ENCODE data around the gene SNTA1. TPM values are rescaled to one million over a fixed set of nuclear protein-coding genes. Genes with fewer than 3 reads are reported as not detected.

The SNTA1 gene
- total and polyA plus RNA-seq, 2 of the 13 experiments (the other 11 are each of a cell fraction or from before 2014, with no cell fraction given), result 16.4 to 18.3 TPM

DNA sequence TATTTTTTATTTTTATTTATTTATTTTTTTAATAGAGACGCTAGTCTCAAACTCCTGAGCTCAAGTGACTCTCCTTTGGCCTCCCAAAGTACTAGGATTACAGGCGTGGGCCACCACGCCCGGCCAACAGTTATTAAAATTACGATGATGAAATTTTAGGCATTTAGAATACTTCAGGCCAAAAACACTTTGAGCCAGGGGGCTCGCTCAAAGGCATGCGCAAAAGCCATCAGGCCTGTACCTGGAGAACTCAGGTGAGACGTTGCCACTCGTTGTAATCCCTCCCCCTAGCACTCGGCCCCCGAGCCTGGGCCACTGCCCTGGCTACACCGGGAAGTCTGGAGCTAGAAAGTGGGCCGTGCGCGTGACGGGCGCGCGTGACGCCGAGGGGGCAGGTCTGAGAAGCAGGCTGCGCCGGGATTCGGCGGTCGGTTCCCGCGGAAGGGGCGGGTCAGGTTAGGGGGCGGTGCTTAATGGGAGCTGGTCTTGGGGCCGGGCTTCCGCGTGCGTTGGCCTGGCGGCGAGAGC, 46.0 kb upstream of the SNTA1 start (continued):
- peak; percentile 95 for TF ChIP-seq JARID2 (CRISPR knock-in tag; IDR thresholded peaks at IDR 0.05; ENCODE audit: insufficient replicate concordance)
- TF ChIP-seq DMAP1 (CRISPR knock-in tag; IDR thresholded peaks at IDR 0.05), result peak; percentile 85; the same call in 1 of the 2 replicates
- peak; percentile 87 for TF ChIP-seq XRCC5 (optimal IDR thresholded peaks at IDR 0.05; ENCODE audit: low read length)
- no peak for TF ChIP-seq RFX1 (IDR thresholded peaks at IDR 0.05)
- TF ChIP-seq, protein P1, sequence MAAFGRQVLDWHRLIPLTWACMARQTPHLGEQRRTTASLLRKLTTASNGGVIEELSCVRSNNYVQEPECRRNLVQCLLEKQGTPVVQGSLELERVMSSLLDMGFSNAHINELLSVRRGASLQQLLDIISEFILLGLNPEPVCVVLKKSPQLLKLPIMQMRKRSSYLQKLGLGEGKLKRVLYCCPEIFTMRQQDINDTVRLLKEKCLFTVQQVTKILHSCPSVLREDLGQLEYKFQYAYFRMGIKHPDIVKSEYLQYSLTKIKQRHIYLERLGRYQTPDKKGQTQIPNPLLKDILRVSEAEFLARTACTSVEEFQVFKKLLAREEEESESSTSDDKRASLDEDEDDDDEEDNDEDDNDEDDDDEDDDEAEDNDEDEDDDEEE (CRISPR knock-in tag; IDR thresholded peaks at IDR 0.05), result no peak; the same call in 1 of the 2 replicates
- no peak for TF ChIP-seq HINFP (CRISPR knock-in tag; IDR thresholded peaks at IDR 0.05; ENCODE audit: low read depth)
- TF ChIP-seq RAD51 (IDR thresholded peaks at IDR 0.05; ENCODE audit: borderline replicate concordance), result peak; percentile 34; the same call in 1 of the 2 replicates
- TF ChIP-seq ZNF225 (CRISPR knock-in tag; IDR thresholded peaks at IDR 0.05), result no peak
- peak; percentile 92 for TF ChIP-seq PITX1 (CRISPR knock-in tag; IDR thresholded peaks at IDR 0.05)
- TF ChIP-seq ZSCAN21 (CRISPR knock-in tag; IDR thresholded peaks at IDR 0.05; ENCODE audit: borderline replicate concordance), result peak; percentile 75; the same call in 1 of the 2 replicates
- peak; percentile 95 to 99 for TF ChIP-seq POLR2A (IDR thresholded peaks at IDR 0.05; ENCODE audit: insufficient read depth in 1 of 2, low read depth in 2 of 2, low read length in 2 of 2)
- TF ChIP-seq SIN3A (IDR thresholded peaks at IDR 0.05; ENCODE audit: borderline replicate concordance, low read depth, low read length), result peak; percentile 95
- no peak; the same call in 1 of the 2 replicates for TF ChIP-seq JUN (CRISPR knock-in tag; IDR thresholded peaks at IDR 0.05)
- peak; percentile 66; the same call in 1 of the 2 replicates for TF ChIP-seq MNT (IDR thresholded peaks at IDR 0.05)
- peak; percentile 81; the same call in 1 of the 2 replicates for TF ChIP-seq MAF1 (CRISPR knock-in tag; IDR thresholded peaks at IDR 0.05; ENCODE audit: borderline replicate concordance)
- peak; percentile 86; the same call in 1 of the 2 replicates for TF ChIP-seq NFKB2 (CRISPR knock-in tag; IDR thresholded peaks at IDR 0.05; ENCODE audit: borderline replicate concordance)
- TF ChIP-seq HIC2 (CRISPR knock-in tag; IDR thresholded peaks at IDR 0.05; ENCODE audit: low read depth), result no peak
- no peak for TF ChIP-seq ZBTB10 (CRISPR knock-in tag; IDR thresholded peaks at IDR 0.05; ENCODE audit: borderline replicate concordance)
- no peak for TF ChIP-seq ZNF672 (CRISPR knock-in tag; IDR thresholded peaks at IDR 0.05)
